ENCODE measurements around the gene SHB. TPM values are rescaled to one million over a fixed set of nuclear protein-coding genes. Genes with fewer than 3 reads are reported as not detected.

The SHB gene
- total and polyA plus RNA-seq, 2 of the 13 experiments (the other 11 are each of a cell fraction or from before 2014, with no cell fraction given), result 19.4 to 20.7 TPM

DNA sequence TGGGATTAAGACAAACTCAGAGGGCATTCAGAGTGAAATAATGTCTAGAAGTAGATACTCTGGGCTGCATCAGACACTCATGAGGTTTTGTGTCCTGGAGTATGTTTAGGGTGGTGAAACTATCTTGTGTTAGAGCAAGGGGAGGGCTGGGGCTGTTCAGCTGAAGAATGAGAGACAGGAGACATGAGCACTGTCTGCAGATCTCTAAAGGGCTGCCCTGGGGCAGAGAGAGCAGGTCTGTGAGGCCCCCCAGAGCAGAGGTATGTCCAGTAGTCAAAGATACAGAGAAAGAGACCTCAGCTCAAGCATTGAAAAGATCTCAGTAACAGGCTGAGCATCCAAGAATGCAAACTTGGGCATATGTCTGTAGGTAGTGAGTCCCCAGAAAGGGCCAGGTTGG lies 45.9 kb upstream of the SHB start:
- no peak for FAIRE-seq
- no peak overlapping the region for H3K4me2 ChIP-seq (ENCODE audit: low read depth, low read length)
- no peaks in the 10 kb centered on the region for H3K9me3 ChIP-seq (ENCODE audit: low read length)
- H3K36me3 ChIP-seq (replicated peaks in 1 of 2; ENCODE audit: control insufficient read depth in 1 of 2, insufficient read depth in 2 of 2, low read length in 2 of 2), result no peaks in the 10 kb centered on the region
- TF ChIP-seq SALL2 (CRISPR knock-in tag; IDR thresholded peaks at IDR 0.05) (no peak), ZNF350 (CRISPR knock-in tag; IDR thresholded peaks at IDR 0.05; ENCODE audit: borderline replicate concordance, low read depth) (no peak), PRPF4 (IDR thresholded peaks at IDR 0.05; ENCODE audit: low read depth, low read length, poor library complexity, severe bottlenecking) (no peak), ONECUT2 (CRISPR knock-in tag; IDR thresholded peaks at IDR 0.05) (no peak), ARHGAP35 (CRISPR knock-in tag; IDR thresholded peaks at IDR 0.05; ENCODE audit: borderline replicate concordance) (no peak), GFI1 (CRISPR knock-in tag; IDR thresholded peaks at IDR 0.05; ENCODE audit: borderline replicate concordance) (no peak), ZNF746 (CRISPR knock-in tag; IDR thresholded peaks at IDR 0.05) (no peak), MTF1 (CRISPR knock-in tag; IDR thresholded peaks at IDR 0.05) (no peak), KAT7 (CRISPR knock-in tag; IDR thresholded peaks at IDR 0.05; ENCODE audit: borderline replicate concordance) (no peak)
- TF ChIP-seq, protein P1, sequence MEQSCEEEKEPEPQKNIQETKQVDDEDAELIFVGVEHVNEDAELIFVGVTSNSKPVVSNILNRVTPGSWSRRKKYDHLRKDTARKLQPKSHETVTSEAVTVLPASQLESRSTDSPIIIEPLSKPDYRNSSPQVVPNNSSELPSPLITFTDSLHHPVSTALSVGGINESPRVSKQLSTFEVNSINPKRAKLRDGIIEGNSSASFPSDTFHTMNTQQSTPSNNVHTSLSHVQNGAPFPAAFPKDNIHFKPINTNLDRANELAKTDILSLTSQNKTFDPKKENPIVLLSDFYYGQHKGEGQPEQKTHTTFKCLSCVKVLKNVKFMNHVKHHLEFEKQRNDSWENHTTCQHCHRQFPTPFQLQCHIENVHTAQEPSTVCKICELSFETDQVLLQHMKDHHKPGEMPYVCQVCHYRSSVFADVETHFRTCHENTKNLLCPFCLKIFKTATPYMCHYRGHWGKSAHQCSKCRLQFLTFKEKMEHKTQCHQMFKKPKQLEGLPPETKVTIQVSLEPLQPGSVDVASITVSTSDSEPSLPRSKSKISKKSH (CRISPR knock-in tag; IDR thresholded peaks at IDR 0.05; ENCODE audit: borderline replicate concordance), result no peak
- TF ChIP-seq, protein P2, sequence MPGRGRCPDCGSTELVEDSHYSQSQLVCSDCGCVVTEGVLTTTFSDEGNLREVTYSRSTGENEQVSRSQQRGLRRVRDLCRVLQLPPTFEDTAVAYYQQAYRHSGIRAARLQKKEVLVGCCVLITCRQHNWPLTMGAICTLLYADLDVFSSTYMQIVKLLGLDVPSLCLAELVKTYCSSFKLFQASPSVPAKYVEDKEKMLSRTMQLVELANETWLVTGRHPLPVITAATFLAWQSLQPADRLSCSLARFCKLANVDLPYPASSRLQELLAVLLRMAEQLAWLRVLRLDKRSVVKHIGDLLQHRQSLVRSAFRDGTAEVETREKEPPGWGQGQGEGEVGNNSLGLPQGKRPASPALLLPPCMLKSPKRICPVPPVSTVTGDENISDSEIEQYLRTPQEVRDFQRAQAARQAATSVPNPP (CRISPR knock-in tag; IDR thresholded peaks at IDR 0.05), result no peak
- TF ChIP-seq, protein P3, sequence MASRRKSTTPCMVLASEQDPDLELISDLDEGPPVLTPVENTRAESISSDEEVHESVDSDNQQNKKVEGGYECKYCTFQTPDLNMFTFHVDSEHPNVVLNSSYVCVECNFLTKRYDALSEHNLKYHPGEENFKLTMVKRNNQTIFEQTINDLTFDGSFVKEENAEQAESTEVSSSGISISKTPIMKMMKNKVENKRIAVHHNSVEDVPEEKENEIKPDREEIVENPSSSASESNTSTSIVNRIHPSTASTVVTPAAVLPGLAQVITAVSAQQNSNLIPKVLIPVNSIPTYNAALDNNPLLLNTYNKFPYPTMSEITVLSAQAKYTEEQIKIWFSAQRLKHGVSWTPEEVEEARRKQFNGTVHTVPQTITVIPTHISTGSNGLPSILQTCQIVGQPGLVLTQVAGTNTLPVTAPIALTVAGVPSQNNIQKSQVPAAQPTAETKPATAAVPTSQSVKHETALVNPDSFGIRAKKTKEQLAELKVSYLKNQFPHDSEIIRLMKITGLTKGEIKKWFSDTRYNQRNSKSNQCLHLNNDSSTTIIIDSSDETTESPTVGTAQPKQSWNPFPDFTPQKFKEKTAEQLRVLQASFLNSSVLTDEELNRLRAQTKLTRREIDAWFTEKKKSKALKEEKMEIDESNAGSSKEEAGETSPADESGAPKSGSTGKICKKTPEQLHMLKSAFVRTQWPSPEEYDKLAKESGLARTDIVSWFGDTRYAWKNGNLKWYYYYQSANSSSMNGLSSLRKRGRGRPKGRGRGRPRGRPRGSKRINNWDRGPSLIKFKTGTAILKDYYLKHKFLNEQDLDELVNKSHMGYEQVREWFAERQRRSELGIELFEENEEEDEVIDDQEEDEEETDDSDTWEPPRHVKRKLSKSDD (CRISPR knock-in tag; IDR thresholded peaks at IDR 0.05; ENCODE audit: low read depth), result no peak
- TF ChIP-seq, protein P4, sequence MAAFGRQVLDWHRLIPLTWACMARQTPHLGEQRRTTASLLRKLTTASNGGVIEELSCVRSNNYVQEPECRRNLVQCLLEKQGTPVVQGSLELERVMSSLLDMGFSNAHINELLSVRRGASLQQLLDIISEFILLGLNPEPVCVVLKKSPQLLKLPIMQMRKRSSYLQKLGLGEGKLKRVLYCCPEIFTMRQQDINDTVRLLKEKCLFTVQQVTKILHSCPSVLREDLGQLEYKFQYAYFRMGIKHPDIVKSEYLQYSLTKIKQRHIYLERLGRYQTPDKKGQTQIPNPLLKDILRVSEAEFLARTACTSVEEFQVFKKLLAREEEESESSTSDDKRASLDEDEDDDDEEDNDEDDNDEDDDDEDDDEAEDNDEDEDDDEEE (CRISPR knock-in tag; IDR thresholded peaks at IDR 0.05), result no peak
- ChIA-PET POLR2A (no interaction called here), CTCF (ENCODE audit: low intra/inter-chr PET ratio, low total read pairs) (no interaction called here)
- no peaks in the 10 kb centered on the region for H3K79me2 ChIP-seq (ENCODE audit: insufficient read depth, low read length)
- H3K9ac ChIP-seq (ENCODE audit: insufficient read depth, low read depth, low read length), result no peak overlapping the region
- no peak overlapping the region for H2AFZ ChIP-seq (ENCODE audit: low read length)
- H3K27ac ChIP-seq (ENCODE audit: extremely low read length, insufficient read depth, low read length), result no peak overlapping the region
- H3K4me1 ChIP-seq (ENCODE audit: insufficient read depth, low read length), result no peaks in the 10 kb centered on the region
- in situ Hi-C loops (cut with HindIII; ENCODE audit: extremely low pct_ligation_motif_present, low pct_unique_long_range_greater_than_20kb), result no loop called here
- peaks cover 1 to 22% of the 10 kb centered on the region in 2 experiments; a peak in 2 of 5 replicates for H3K27me3 ChIP-seq (ENCODE audit: control insufficient read depth in 1 of 2, insufficient read depth in 2 of 2, low read length in 2 of 2)
- no peaks in the 10 kb centered on the region for H4K20me1 ChIP-seq (ENCODE audit: insufficient read depth, low read length)
- ATAC-seq, result no peak
- no peak for DNase-seq (ENCODE audit: low spot score)
- BruUV-seq (replicated peaks), result no TSS peak
- intact Hi-C loops (cut with micrococcal nuclease; ENCODE audit: unreplicated experiment), result no loop called here
- H3K4me3 ChIP-seq (replicated peaks in 1 of 3; ENCODE audit: insufficient read depth in 1 of 3, low read depth in 2 of 3, low read length in 3 of 3), result no peak overlapping the region

All from HepG2 (cell line).